IPS-15b (cell line): ENCODE data around the gene FAT1.

Source experiments
- H3K27me3 ChIP-seq: one replicate; pipeline ENCODE4 v1.6.1; 2013; ENCODE audit warnings: low read length; ENCODE audit not compliant: control insufficient read depth, insufficient read depth
- H3K36me3 ChIP-seq: one replicate; pipeline ENCODE4 v1.6.1; 2013; ENCODE audit warnings: low read length; ENCODE audit not compliant: control insufficient read depth, insufficient read depth
- H3K4me1 ChIP-seq: one replicate; pipeline ENCODE4 v1.6.1; 2013; ENCODE audit warnings: mild to moderate bottlenecking, low read length; ENCODE audit not compliant: control insufficient read depth, insufficient read depth
- H3K4me3 ChIP-seq: one replicate; pipeline ENCODE4 v1.5.1; 2013; ENCODE audit warnings: low read depth, low read length
- H3K9ac ChIP-seq: one replicate; pipeline ENCODE4 v1.6.1; 2013; ENCODE audit warnings: low read depth, mild to moderate bottlenecking, low read length
- H3K9me3 ChIP-seq: one replicate; pipeline ENCODE4 v1.6.1; 2013; ENCODE audit warnings: mild to moderate bottlenecking, low read length; ENCODE audit not compliant: control insufficient read depth, insufficient read depth

Gene FAT1

GRCh38 chr4:186643501-186644310 is 80.0 kb downstream of the FAT1 start:
- Histone ChIP-seq H3K4me1 (peaks cover 6% of the 10 kb centered on the region), H3K9ac (no peak overlapping the region), H3K36me3 (no peaks in the 10 kb centered on the region), H3K27me3 (no peaks in the 10 kb centered on the region), H3K4me3 (no peak overlapping the region), H3K9me3 (no peaks in the 10 kb centered on the region)

GRCh38 chr4:186642998-186643397 is 80.7 kb downstream of the FAT1 start:
- no peak overlapping the region for H3K4me3 ChIP-seq
- no peak overlapping the region for H3K9ac ChIP-seq
- no peaks in the 10 kb centered on the region for H3K27me3 ChIP-seq
- no peaks in the 10 kb centered on the region for H3K36me3 ChIP-seq
- peaks cover 6% of the 10 kb centered on the region for H3K4me1 ChIP-seq
- no peaks in the 10 kb centered on the region for H3K9me3 ChIP-seq

GRCh38 chr4:186642530-186642929 is 81.1 kb downstream of the FAT1 start:
- H3K36me3 ChIP-seq, result no peaks in the 10 kb centered on the region
- no peaks in the 10 kb centered on the region for H3K27me3 ChIP-seq
- peaks cover 6% of the 10 kb centered on the region for H3K4me1 ChIP-seq
- no peak overlapping the region for H3K4me3 ChIP-seq
- H3K9me3 ChIP-seq, result no peaks in the 10 kb centered on the region
- H3K9ac ChIP-seq, result no peak overlapping the region

GRCh38 chr4:186634591-186635128 is 89.0 kb downstream of the FAT1 start:
- Histone ChIP-seq H3K9ac (no peak overlapping the region), H3K36me3 (peaks cover 21% of the 10 kb centered on the region), H3K9me3 (no peaks in the 10 kb centered on the region), H3K27me3 (no peaks in the 10 kb centered on the region), H3K4me3 (no peak overlapping the region), H3K4me1 (peaks cover 7% of the 10 kb centered on the region)

GRCh38 chr4:186633844-186634243 is 89.8 kb downstream of the FAT1 start:
- H3K36me3 ChIP-seq, result peaks cover 21% of the 10 kb centered on the region

GRCh38 chr4:186630128-186630527 is 93.5 kb downstream of the FAT1 start:
- H3K36me3 ChIP-seq, result peaks cover 30% of the 10 kb centered on the region

More at GRCh38 chr4:186633844-186634243, 89.8 kb downstream of the FAT1 start:
- Histone ChIP-seq H3K9me3 (no peaks in the 10 kb centered on the region), H3K9ac (no peak overlapping the region), H3K4me3 (no peak overlapping the region), H3K4me1 (peaks cover 7% of the 10 kb centered on the region), H3K27me3 (no peaks in the 10 kb centered on the region)

GRCh38 chr4:186628058-186628711 is 95.5 kb downstream of the FAT1 start:
- H3K9me3 ChIP-seq, result no peaks in the 10 kb centered on the region
- H3K4me1 ChIP-seq, result no peaks in the 10 kb centered on the region
- peaks cover 26% of the 10 kb centered on the region for H3K36me3 ChIP-seq
- H3K9ac ChIP-seq, result no peak overlapping the region
- no peaks in the 10 kb centered on the region for H3K27me3 ChIP-seq
- H3K4me3 ChIP-seq, result no peak overlapping the region

More at GRCh38 chr4:186630128-186630527, 93.5 kb downstream of the FAT1 start:
- no peak overlapping the region for H3K9ac ChIP-seq
- H3K4me3 ChIP-seq, result no peak overlapping the region
- no peaks in the 10 kb centered on the region for H3K9me3 ChIP-seq
- H3K27me3 ChIP-seq, result no peaks in the 10 kb centered on the region
- peaks cover 7% of the 10 kb centered on the region for H3K4me1 ChIP-seq

GRCh38 chr4:186627226-186627865 is 96.3 kb downstream of the FAT1 start:
- peaks cover 26% of the 10 kb centered on the region for H3K36me3 ChIP-seq
- H3K27me3 ChIP-seq, result no peaks in the 10 kb centered on the region
- H3K9me3 ChIP-seq, result no peaks in the 10 kb centered on the region
- no peak overlapping the region for H3K9ac ChIP-seq
- H3K4me3 ChIP-seq, result no peak overlapping the region
- no peaks in the 10 kb centered on the region for H3K4me1 ChIP-seq

- Histone ChIP-seq H3K9ac (no peak overlapping the region), H3K27me3 (no peaks in the 10 kb centered on the region), H3K36me3 (peaks cover 20% of the 10 kb centered on the region), H3K4me1 (no peaks in the 10 kb centered on the region), H3K9me3 (no peaks in the 10 kb centered on the region), H3K4me3 (no peak overlapping the region)
These were observed 98.7 kb downstream of the FAT1 start for GRCh38 chr4:186624951-186625350.

GRCh38 chr4:186623546-186623945 is 100.1 kb downstream of the FAT1 start:
- Histone ChIP-seq H3K9me3 (no peaks in the 10 kb centered on the region), H3K4me3 (no peak overlapping the region), H3K27me3 (no peaks in the 10 kb centered on the region), H3K4me1 (no peaks in the 10 kb centered on the region), H3K9ac (no peak overlapping the region), H3K36me3 (peaks cover 20% of the 10 kb centered on the region)

- peaks cover 20% of the 10 kb centered on the region for H3K36me3 ChIP-seq
- no peak overlapping the region for H3K9ac ChIP-seq
- no peaks in the 10 kb centered on the region for H3K4me1 ChIP-seq
- H3K27me3 ChIP-seq, result no peaks in the 10 kb centered on the region
- H3K9me3 ChIP-seq, result no peaks in the 10 kb centered on the region
- no peak overlapping the region for H3K4me3 ChIP-seq
These were observed 100.7 kb downstream of the FAT1 start for GRCh38 chr4:186622788-186623464.
